ENCODE measurements around the gene RIIAD1. TPM values are rescaled to one million over a fixed set of nuclear protein-coding genes. Genes with fewer than 3 reads are reported as not detected.
A peak's percentile ranks its signal among the peaks of the same experiment; 100 is the strongest.
"Not testable (repeated sequence)": the region's sequence is repeated elsewhere in the genome, so short reads cannot be mapped to it uniquely, and the experiment has no call there.

RIIAD1 gene
- polyA plus RNA-seq (ENCODE audit: insufficient read depth in 1 of 5, insufficient read length in 5 of 5, low replicate concordance in 1 of 5) = 1 to 10 TPM in 4 of 5 donors, under 1 TPM in 1; 0.78 to 2.1 (median 1.7) TPM
- long read RNA-seq, donor 1, partial matches to known transcripts = 0 of 4 reads
- long read RNA-seq, donor 1, other reads (novel, unspliced or antisense) = 0 of 4 reads
- long read RNA-seq, donor 2 = 0 reads
- long read RNA-seq, donor 3, partial matches to known transcripts = 0 of 2 reads
- long read RNA-seq, donor 3, other reads (novel, unspliced or antisense) = 0 of 2 reads
- long read RNA-seq, donor 4 = 0 reads
- long read RNA-seq, donor 5, partial matches to known transcripts = 0 of 1 reads
- long read RNA-seq, donor 5, other reads (novel, unspliced or antisense) = 0 of 1 reads
- long read RNA-seq, donor 6, partial matches to known transcripts = 54 of 160 reads
- long read RNA-seq, donor 6, other reads (novel, unspliced or antisense) = 102 of 160 reads
- long read RNA-seq, donor 7, partial matches to known transcripts = 47 of 153 reads
- long read RNA-seq, donor 7, other reads (novel, unspliced or antisense) = 104 of 153 reads
- long read RNA-seq, donor 8 = 0 reads

- peak in 1 of 2 donors; percentile 31 for DNase-seq
Observed at GRCh38 chr1:151720974-151721787, at the start of gene RIIAD1. TSS of gene RIIAD1 (plus strand) at chr1:151721522. CDS start at chr1:151721537, 15 bp downstream.

- no peak for DNase-seq
Observed at GRCh38 chr1:151673407-151673806, 47.9 kb upstream of the RIIAD1 start.

GRCh38 chr1:151680391-151680790 is 40.9 kb upstream of the RIIAD1 start:
- DNase-seq = no peak

GRCh38 chr1:151680826-151681225 is 40.5 kb upstream of the RIIAD1 start:
- DNase-seq = no peak

- DNase-seq = no peak
Observed at GRCh38 chr1:151681923-151682322, 39.4 kb upstream of the RIIAD1 start.

GRCh38 chr1:151682901-151683300 is 38.4 kb upstream of the RIIAD1 start:
- DNase-seq = not testable (repeated sequence)

- DNase-seq = no peak
Observed at GRCh38 chr1:151684128-151684527, 37.2 kb upstream of the RIIAD1 start.

- DNase-seq = no peak
Observed at GRCh38 chr1:151686561-151686960, 34.8 kb upstream of the RIIAD1 start.

GRCh38 chr1:151689494-151689893 is 31.8 kb upstream of the RIIAD1 start:
- DNase-seq = no peak

GRCh38 chr1:151692226-151692625 is 29.1 kb upstream of the RIIAD1 start:
- no peak for DNase-seq

GRCh38 chr1:151693057-151693651 is 28.2 kb upstream of the RIIAD1 start:
- no peak for DNase-seq

GRCh38 chr1:151701515-151701914 is 19.8 kb upstream of the RIIAD1 start:
- no peak for DNase-seq

GRCh38 chr1:151702936-151703335 is 18.4 kb upstream of the RIIAD1 start:
- no peak for DNase-seq

- no peak for DNase-seq
Observed at GRCh38 chr1:151703813-151704212, 17.5 kb upstream of the RIIAD1 start.

GRCh38 chr1:151704246-151704645 is 17.1 kb upstream of the RIIAD1 start:
- DNase-seq = no peak

- no peak for DNase-seq
Observed at GRCh38 chr1:151705146-151705545, 16.2 kb upstream of the RIIAD1 start.

- DNase-seq = no peak
Observed at GRCh38 chr1:151705753-151706463, 15.4 kb upstream of the RIIAD1 start.

- DNase-seq = no peak
Observed at GRCh38 chr1:151706464-151707415, 14.6 kb upstream of the RIIAD1 start.

- no peak for DNase-seq
Observed at GRCh38 chr1:151707541-151708065, 13.7 kb upstream of the RIIAD1 start.

- DNase-seq = no peak
Observed at GRCh38 chr1:151708891-151709290, 12.4 kb upstream of the RIIAD1 start.

Data from right lung (tissue), 10 donors.